ENCODE data around the gene PCDHGA4.
"Not testable (repeated sequence)": the region's sequence is repeated elsewhere in the genome, so short reads cannot be mapped to it uniquely, and the experiment has no call there.

The PCDHGA4 gene

GRCh38 chr5:141349917-141350619 is 4.8 kb upstream of the PCDHGA4 start, which contains the start of gene PCDHGB1:
Gene PCDHGB1 (plus strand): TSS chr5:141350099. CDS start chr5:141350261, 162 bp downstream.
- DNase-seq, result peak; percentile 22

GRCh38 chr5:141351591-141351990 is 3.2 kb upstream of the PCDHGA4 start:
- DNase-seq, result no peak

GRCh38 chr5:141355641-141356040 is 820 bp downstream of the PCDHGA4 start:
- no peak for DNase-seq

- DNase-seq, result no peak
Measured at GRCh38 chr5:141356133-141356532, 1.3 kb downstream of the PCDHGA4 start.

GRCh38 chr5:141356950-141357349 is 2.1 kb downstream of the PCDHGA4 start:
- no peak for DNase-seq

- no peak for DNase-seq
Measured at GRCh38 chr5:141359790-141360426, 5.1 kb downstream of the PCDHGA4 start, which contains the start of gene PCDHGB2. Gene PCDHGB2 (plus strand): TSS chr5:141359994. CDS start chr5:141360136, 142 bp downstream.

- DNase-seq, result no peak
Measured at GRCh38 chr5:141360685-141361084, 5.9 kb downstream of the PCDHGA4 start.

- DNase-seq, result no peak
Measured at GRCh38 chr5:141362719-141363118, 7.9 kb downstream of the PCDHGA4 start.

- DNase-seq, result no peak
Measured at GRCh38 chr5:141363952-141364660, 9.3 kb downstream of the PCDHGA4 start, which contains the start of gene PCDHGA5. Gene PCDHGA5 (plus strand): TSS chr5:141364162. CDS start chr5:141364331, 169 bp downstream.

- DNase-seq, result no peak
Measured at GRCh38 chr5:141366016-141366896, 11.4 kb downstream of the PCDHGA4 start.

GRCh38 chr5:141369994-141370848 is 15.4 kb downstream of the PCDHGA4 start, which contains the start of gene PCDHGB3:
Gene PCDHGB3 (plus strand): TSS chr5:141370242. CDS start chr5:141370395, 153 bp downstream.
- DNase-seq, result peak; percentile 13

- DNase-seq, result no peak
Measured at GRCh38 chr5:141371572-141372475, 17.0 kb downstream of the PCDHGA4 start.

- no peak for DNase-seq
Measured at GRCh38 chr5:141373673-141374317, 19.0 kb downstream of the PCDHGA4 start, which contains the start of gene PCDHGA6. Gene PCDHGA6 (plus strand): TSS chr5:141373891. CDS start chr5:141374084, 193 bp downstream.

- no peak for DNase-seq
Measured at GRCh38 chr5:141374627-141375026, 19.8 kb downstream of the PCDHGA4 start.

GRCh38 chr5:141375444-141376155 is 20.8 kb downstream of the PCDHGA4 start:
- not testable (repeated sequence) for DNase-seq

- DNase-seq, result no peak
Measured at GRCh38 chr5:141382469-141383294, 27.9 kb downstream of the PCDHGA4 start, which contains the start of gene PCDHGA7. Gene PCDHGA7 (plus strand): TSS chr5:141382742. CDS start chr5:141382900, 158 bp downstream.

- DNase-seq, result no peak
Measured at GRCh38 chr5:141383345-141383744, 28.5 kb downstream of the PCDHGA4 start.
